Activated naive CD4-positive, alpha-beta T cell (primary cell): ENCODE data around the gene RBL2.
"Not testable (repeated sequence)": the region's sequence is repeated elsewhere in the genome, so short reads cannot be mapped to it uniquely, and the experiment has no call there.

Experiments used
- DNase-seq, 4 experiments: peaks; one replicate each; lab custom pipeline; 2025; lab: John Stamatoyannopoulos, UW

RBL2 gene

GRCh38 chr16:53504665-53505064 lies 70.4 kb downstream of the RBL2 start:
- peak in 1 of 4 experiments; percentile 17 for DNase-seq

GRCh38 chr16:53506254-53506653 lies 72.0 kb downstream of the RBL2 start:
- DNase-seq: no peak

- DNase-seq: no peak
Measured at GRCh38 chr16:53507464-53508179, 73.4 kb downstream of the RBL2 start.

GRCh38 chr16:53509906-53510703 lies 75.8 kb downstream of the RBL2 start:
- DNase-seq: peak in 2 of 4 experiments; percentile 16 to 38

GRCh38 chr16:53510704-53511070 lies 76.4 kb downstream of the RBL2 start:
- no peak for DNase-seq

- no peak for DNase-seq
Measured at GRCh38 chr16:53511084-53511402, 76.8 kb downstream of the RBL2 start.

GRCh38 chr16:53511403-53512280 lies 77.4 kb downstream of the RBL2 start:
- no peak for DNase-seq

GRCh38 chr16:53512795-53513194 lies 78.5 kb downstream of the RBL2 start:
- DNase-seq: not testable (repeated sequence)

- no peak for DNase-seq
Measured at GRCh38 chr16:53515259-53515658, 81.0 kb downstream of the RBL2 start.

- DNase-seq: no peak
Measured at GRCh38 chr16:53515811-53516210, 81.5 kb downstream of the RBL2 start.

- no peak for DNase-seq
Measured at GRCh38 chr16:53517851-53518250, 83.6 kb downstream of the RBL2 start.

GRCh38 chr16:53518550-53519416 lies 84.5 kb downstream of the RBL2 start:
- DNase-seq: peak in 2 of 4 experiments; percentile 39 to 41

GRCh38 chr16:53519417-53520091 lies 85.3 kb downstream of the RBL2 start:
- DNase-seq: no peak

- no peak for DNase-seq
Measured at GRCh38 chr16:53523126-53523804, 89.0 kb downstream of the RBL2 start.

GRCh38 chr16:53523971-53524548 lies 89.8 kb downstream of the RBL2 start:
- DNase-seq: no peak

- DNase-seq: no peak
Measured at GRCh38 chr16:53528797-53529196, 94.5 kb downstream of the RBL2 start.

- no peak for DNase-seq
Measured at GRCh38 chr16:53529513-53529912, 95.2 kb downstream of the RBL2 start.

GRCh38 chr16:53530046-53530445 lies 95.8 kb downstream of the RBL2 start:
- no peak for DNase-seq

- no peak for DNase-seq
Measured at GRCh38 chr16:53530741-53531140, 96.5 kb downstream of the RBL2 start.

- DNase-seq: no peak
Measured at GRCh38 chr16:53534206-53534605, 99.9 kb downstream of the RBL2 start.
